H1 (cell line): ENCODE results near the gene TMEM63C. TPM values are rescaled to one million over a fixed set of nuclear protein-coding genes. Genes with fewer than 3 reads are reported as not detected.

Experiments
- CTCF ChIA-PET: fragments of 300-600 bp; sonication (Branson Sonifier 250); formaldehyde crosslinking; loops from one replicate; lab custom pipeline; 2021; ENCODE audit not compliant: partially characterized antibody; lab: Charles Lee
- POLR2A ChIA-PET: fragments of 300-600 bp; sonication (Branson Sonifier 250); formaldehyde crosslinking; loops from one replicate; lab custom pipeline; 2021; ENCODE audit warnings: inconsistent platforms; ENCODE audit not compliant: partially characterized antibody; lab: Charles Lee
- DNase-seq, 2 experiments: peaks; one replicate each; pipeline versions ENCODE4 v3.0.0 to v3.0.0-alpha.2; 2010 to 2022; ENCODE audit warnings: low spot score in 2 of 2, low read depth in 1 of 2, mixed read lengths in 1 of 2
- FAIRE-seq: peaks from 2 replicates; lab custom pipeline; 2011; peaks lifted over from hg19 to GRCh38; lab: Jason Lieb, UNC
- H2AFZ ChIP-seq: 2 replicates; pipeline ENCODE4 v1.8.1; 2012; ENCODE audit warnings: low read length, inconsistent platforms
- H2AK5ac ChIP-seq: 2 replicates; pipeline ENCODE4 v1.6.1; 2013; ENCODE audit warnings: low read depth, low read length
- H2BK120ac ChIP-seq: replicated peaks from 2 replicates; pipeline ENCODE3; 2013; ENCODE audit warnings: low read depth, low read length, inconsistent platforms
- H2BK12ac ChIP-seq: 2 replicates; pipeline ENCODE4 v1.6.1; 2013; ENCODE audit warnings: low read depth, low read length
- H2BK15ac ChIP-seq: 2 replicates; pipeline ENCODE4 v1.6.1; 2013; ENCODE audit warnings: low read length
- H2BK20ac ChIP-seq: 2 replicates; pipeline ENCODE4 v1.6.1; 2013; ENCODE audit warnings: low read length
- H2BK5ac ChIP-seq: 2 replicates; pipeline ENCODE4 v1.6.1; 2013; ENCODE audit warnings: low read depth, low read length
- H3K14ac ChIP-seq: 2 replicates; pipeline ENCODE4 v1.6.1; 2013; ENCODE audit warnings: inconsistent platforms; ENCODE audit not compliant: insufficient read length
- H3K18ac ChIP-seq: 2 replicates; pipeline ENCODE4 v1.6.1; 2013; ENCODE audit warnings: low read length; ENCODE audit errors: extremely low read depth
- H3K23ac ChIP-seq: 2 replicates; pipeline ENCODE4 v1.6.1; 2013; ENCODE audit warnings: inconsistent platforms; ENCODE audit not compliant: insufficient read length
- H3K23me2 ChIP-seq: 2 replicates; pipeline ENCODE4 v1.6.1; 2013; ENCODE audit warnings: low read depth, low read length
- H3K27ac ChIP-seq: 2 replicates; pipeline ENCODE4 v1.6.1; 2011; ENCODE audit warnings: low read depth, low read length, inconsistent platforms
- H3K27me3 ChIP-seq, 4 experiments: replicated peaks in 1 of 4; 1 replicate in 1 of 4; 2 replicates in 3 of 4; pipeline versions ENCODE4 v1.6.1 to v1.8.1; 2011 to 2013; ENCODE audit warnings: low read length in 3 of 4, mild to moderate bottlenecking in 3 of 4, inconsistent platforms in 2 of 4, mixed read lengths in 2 of 4, moderate library complexity in 1 of 4; ENCODE audit not compliant: control insufficient read depth in 3 of 4, insufficient read depth in 3 of 4; ENCODE audit errors: extremely low read depth in 1 of 4
- H3K36me3 ChIP-seq, 4 experiments: 2 replicates each; pipeline versions ENCODE4 v1.6.1 to v1.8.1; 2011 to 2013; ENCODE audit warnings: mild to moderate bottlenecking in 4 of 4, low read length in 3 of 4, moderate library complexity in 2 of 4, control low read depth in 1 of 4, inconsistent platforms in 1 of 4; ENCODE audit not compliant: insufficient read depth in 4 of 4, control insufficient read depth in 2 of 4
- H3K4ac ChIP-seq: replicated peaks from 2 replicates; pipeline ENCODE3; 2013; ENCODE audit warnings: low read length, low read depth, mixed read lengths, inconsistent platforms; ENCODE audit not compliant: insufficient read length
- H3K4me1 ChIP-seq, 4 experiments: replicated peaks in 1 of 4; 1 replicate in 1 of 4; 2 replicates in 3 of 4; pipeline versions ENCODE4 v1.6.1 to v1.8.1; 2011 to 2013; ENCODE audit warnings: low read length in 3 of 4, inconsistent platforms in 2 of 4, mixed read lengths in 1 of 4; ENCODE audit not compliant: insufficient read depth in 4 of 4, control insufficient read depth in 3 of 4
- H3K4me2 ChIP-seq, 2 experiments: 2 replicates each; pipeline versions ENCODE4 v1.6.1 to v1.8.1; 2011 to 2013; ENCODE audit warnings: low read depth in 2 of 2, low read length in 2 of 2, control low read depth in 1 of 2, inconsistent platforms in 1 of 2, mild to moderate bottlenecking in 1 of 2; ENCODE audit not compliant: insufficient read depth in 1 of 2
- H3K4me3 ChIP-seq, 4 experiments: fragments of 200-600, 300-600 bp in 1 of 4; sonication (generic), shearing (Covaris generic), sonication (Bioruptor Twin) in 1 of 4; 2 replicates each; pipeline versions ENCODE4 v1.5.1 to v1.8.1; 2011 to 2016; ENCODE audit warnings: low read length in 4 of 4, low read depth in 3 of 4, control low read depth in 2 of 4, inconsistent platforms in 2 of 4, mild to moderate bottlenecking in 2 of 4, mixed read lengths in 1 of 4, moderate library complexity in 1 of 4; ENCODE audit not compliant: insufficient read depth in 2 of 4; ENCODE audit errors: extremely low read depth in 1 of 4
- H3K56ac ChIP-seq: replicated peaks from 2 replicates; pipeline ENCODE3; 2013; ENCODE audit warnings: low read depth, mild to moderate bottlenecking, mixed read lengths, low read length, inconsistent platforms; ENCODE audit not compliant: insufficient read length
- H3K79me1 ChIP-seq: 2 replicates; pipeline ENCODE4 v1.6.1; 2013; ENCODE audit warnings: low read depth, low read length, control low read depth
- H3K79me2 ChIP-seq, 2 experiments: 2 replicates each; pipeline versions ENCODE4 v1.6.1 to v1.8.1; 2012 to 2013; ENCODE audit warnings: low read length in 2 of 2, mild to moderate bottlenecking in 2 of 2, inconsistent platforms in 1 of 2; ENCODE audit not compliant: insufficient read depth in 2 of 2, control insufficient read depth in 1 of 2
- H3K9ac ChIP-seq, 4 experiments: replicated peaks in 1 of 4; 1 replicate in 1 of 4; 2 replicates in 3 of 4; pipeline versions ENCODE4 v1.6.1 to v1.8.1; 2011 to 2013; ENCODE audit warnings: low read depth in 3 of 4, low read length in 3 of 4, control low read depth in 2 of 4, mild to moderate bottlenecking in 2 of 4, moderate library complexity in 2 of 4, inconsistent platforms in 1 of 4; ENCODE audit errors: extremely low read depth in 1 of 4
- H3K9me3 ChIP-seq, 2 experiments: 2 replicates each; pipeline versions ENCODE4 v1.6.1 to v1.8.1; 2012 to 2013; ENCODE audit warnings: mild to moderate bottlenecking in 2 of 2, moderate library complexity in 2 of 2, control low read depth in 1 of 2, inconsistent platforms in 1 of 2, low read depth in 1 of 2, low read length in 1 of 2, mixed read lengths in 1 of 2; ENCODE audit not compliant: insufficient read depth in 2 of 2
- H4K20me1 ChIP-seq, 2 experiments: replicated peaks in 1 of 2; 2 replicates each; pipeline versions ENCODE3 to v1.8.1; 2011 to 2013; ENCODE audit warnings: inconsistent platforms in 2 of 2, low read length in 2 of 2, mild to moderate bottlenecking in 1 of 2; ENCODE audit not compliant: insufficient read depth in 2 of 2, control insufficient read depth in 1 of 2
- H4K5ac ChIP-seq: 2 replicates; pipeline ENCODE4 v1.6.1; 2013; ENCODE audit warnings: low read length, low read depth, mixed read lengths, inconsistent platforms; ENCODE audit not compliant: insufficient read length
- H4K8ac ChIP-seq: 2 replicates; pipeline ENCODE4 v1.8.0; 2013; ENCODE audit warnings: mild to moderate bottlenecking, moderate library complexity, low read length, inconsistent platforms; ENCODE audit not compliant: insufficient read depth; ENCODE audit errors: extremely low read depth
- H4K91ac ChIP-seq: replicated peaks from 2 replicates; pipeline ENCODE3; 2013; ENCODE audit warnings: low read length, mixed read lengths, inconsistent platforms; ENCODE audit not compliant: insufficient read length
- ATF2 ChIP-seq: IDR thresholded peaks from 2 replicates; pipeline ENCODE4 v1.6.1; 2012; ENCODE audit warnings: low read length, inconsistent platforms
- CTBP2 ChIP-seq: IDR thresholded peaks from 2 replicates; pipeline ENCODE4 v1.7.0; 2011; ENCODE audit warnings: borderline replicate concordance, mild to moderate bottlenecking, moderate library complexity, mixed read lengths, low read length; ENCODE audit not compliant: insufficient read depth, insufficient read length
- EZH2 ChIP-seq: fragments of 200-600 bp; sonication (generic); IDR thresholded peaks from 2 replicates; pipeline ENCODE4 v1.7.1; 2012; ENCODE audit warnings: low read depth, mild to moderate bottlenecking, moderate library complexity, low read length, inconsistent platforms; ENCODE audit not compliant: severe bottlenecking
- GTF2F1 ChIP-seq: IDR thresholded peaks from 2 replicates; pipeline ENCODE4 v1.6.1; 2012; ENCODE audit warnings: low read depth, low read length, improper control_type of control experiment, borderline replicate concordance
- KDM4A ChIP-seq: IDR thresholded peaks from one replicate; pipeline ENCODE4 v1.7.1; 2012; ENCODE audit warnings: low read depth, mild to moderate bottlenecking, moderate library complexity, low read length, inconsistent platforms; ENCODE audit not compliant: severe bottlenecking
- MAX ChIP-seq: IDR thresholded peaks from 2 replicates; pipeline ENCODE4 v1.6.1; 2012; ENCODE audit warnings: inconsistent platforms
- NANOG ChIP-seq: IDR thresholded peaks from 2 replicates; pipeline ENCODE4 v1.6.1; 2011; ENCODE audit warnings: low read length, low read depth, mild to moderate bottlenecking, inconsistent platforms; ENCODE audit not compliant: insufficient read depth, poor library complexity, severe bottlenecking
- POLR2A ChIP-seq, 2 experiments: IDR thresholded peaks; 1 replicate in 1 of 2; 2 replicates in 1 of 2; pipeline ENCODE4 v1.6.1; 2011; ENCODE audit warnings: low read depth in 2 of 2, low read length in 2 of 2, mild to moderate bottlenecking in 2 of 2; ENCODE audit errors: control extremely low read depth in 1 of 2
- POLR2AphosphoS5 ChIP-seq: IDR thresholded peaks from 2 replicates; pipeline ENCODE4 v1.6.1; 2011; ENCODE audit warnings: low read depth, low read length
- SP4 ChIP-seq: IDR thresholded peaks from 2 replicates; pipeline ENCODE4 v1.6.1; 2012; ENCODE audit warnings: low read length, inconsistent platforms
- TAF7 ChIP-seq: optimal IDR thresholded peaks from 2 replicates; pipeline ENCODE3; 2011; ENCODE audit warnings: low read depth, mild to moderate bottlenecking, inconsistent platforms, low read length, moderate library complexity, borderline replicate concordance
- WGBS, 2 experiments: shearing (Covaris generic) in 1 of 2; methylation state at CpG; one replicate each; pipeline versions ENCODE4 v1.1.6 to v1.1.7; 2013 to 2015; ENCODE audit warnings: low lambda C conversion rate in 2 of 2, mixed read lengths in 2 of 2, inconsistent platforms in 1 of 2, low coverage in 1 of 2, missing lambda C conversion rate in 1 of 2; ENCODE audit not compliant: insufficient replicate concordance in 2 of 2, insufficient coverage in 1 of 2, insufficient read length in 1 of 2; ENCODE audit errors: extremely low coverage in 1 of 2, missing lambda C conversion rate in 1 of 2; 5-methylcytosine and 5-hydroxymethylcytosine counted together
- polyA plus RNA-seq, 7 experiments: library from polyadenylated mRNA; depleted of rRNA in 3 of 7; stranded (reverse) in 5 of 7; unstranded in 2 of 7; fragments of >200 nt in 5 of 7; fragments of 200-250 nt in 2 of 7; gene quantifications; 1 replicate in 5 of 7; 2 replicates in 1 of 7; 4 replicates in 1 of 7; pipeline versions ENCODE4 v1.2.1 to v1.2.3, GENCODE V29; 2011 to 2013; ENCODE audit warnings: missing spikeins in 2 of 7, mixed read lengths in 2 of 7
- total RNA-seq: library from RNA; stranded (reverse); fragmentation: NEBNext Ultra II Directional; extraction: Animal tissue kit (Norgen Biotek cat#: 25700); gene quantifications from 2 replicates; pipeline ENCODE4 v1.2.1, GENCODE V29; 2021

The TMEM63C gene
- total and polyA plus RNA-seq, 2 of the 8 experiments (the other 6 are each of a cell fraction or from before 2014, with no cell fraction given), result 3.0 to 7.6 TPM

- Histone ChIP-seq H3K4me3 (no peak overlapping the region), H2AK5ac (no peak overlapping the region), H3K23ac (no peak overlapping the region), H4K5ac (no peak overlapping the region), H3K56ac (no peak overlapping the region), H4K20me1 (peaks cover 0 to 3% of the 10 kb centered on the region in 2 experiments), H3K9ac (no peak overlapping the region), H3K18ac (no peak overlapping the region), H3K9me3 (no peaks in the 10 kb centered on the region), H3K4me1 (peaks cover 0 to 5% (median 0%) of the 10 kb centered on the region in 4 experiments; a peak in 1 of 7 replicates), H3K79me1 (no peaks in the 10 kb centered on the region; the same call in 1 of the 2 replicates), H3K14ac (no peak overlapping the region), H4K91ac (no peak overlapping the region), H2BK15ac (no peak overlapping the region), H3K27me3 (no peaks in the 10 kb centered on the region), H3K4me2 (no peak overlapping the region), H3K4ac (no peak overlapping the region), H4K8ac (no peak overlapping the region), H3K23me2 (no peaks in the 10 kb centered on the region), H3K36me3 (peaks cover 0 to 9% (median 4%) of the 10 kb centered on the region in 4 experiments; a peak in 4 of 8 replicates), H2AFZ (no peak overlapping the region), H2BK20ac (no peak overlapping the region), H3K27ac (no peak overlapping the region), H2BK12ac (no peak overlapping the region), H2BK5ac (no peak overlapping the region), H2BK120ac (no peak overlapping the region), H3K79me2 (no peaks in the 10 kb centered on the region)
- DNase-seq (no peak), FAIRE-seq (no peak)
- WGBS, 2 experiments, result 96% methylated on average over 4 of the region's 4 CpGs; no CpG with 5 or more reads in 1 of the 2 experiments
- CTCF ChIA-PET, result interaction anchor here (0.9 to 22.3 kb wide), 8 partner anchors 10 to 250 kb away, joined by 3 to 353 read pairs (median 6); no protein-coding TSS in a partner anchor
- POLR2A ChIA-PET, result no interaction called here
- TF ChIP-seq SP4, result no peak
- no peak for TF ChIP-seq POLR2A (IDR thresholded peaks at IDR 0.05; ENCODE audit: control extremely low read depth in 1 of 2, low read depth in 2 of 2, low read length in 2 of 2)
- TF ChIP-seq EZH2, result no peak
- TF ChIP-seq GTF2F1, result no peak
- TF ChIP-seq CTBP2, result no peak
- TF ChIP-seq POLR2AphosphoS5, result no peak
- TF ChIP-seq ATF2, result no peak
- no peak for TF ChIP-seq NANOG
- TF ChIP-seq MAX, result no peak
- no peak for TF ChIP-seq TAF7
- no peak for TF ChIP-seq KDM4A
These were observed 118.2 kb downstream of the TMEM63C start for GRCh38 chr14:77299771-77300170.
